ENCODE results near the gene CRISPLD2. TPM values are rescaled to one million over a fixed set of nuclear protein-coding genes. Genes with fewer than 3 reads are reported as not detected.

The CRISPLD2 gene
- total RNA-seq, 1 donor = 0.99 TPM

GRCh38 chr16:84907575-84907974 is 87.8 kb downstream of the CRISPLD2 start:
- TF ChIP-seq CTCF (IDR thresholded peaks at IDR 0.05; ENCODE audit: insufficient read depth, low read length) = peak; percentile 6
- H3K4me3 ChIP-seq (ENCODE audit: low read depth, low read length) = no peak overlapping the region
- no peak for DNase-seq (ENCODE audit: low read depth)

GRCh38 chr16:84909476-84910085 is 89.8 kb downstream of the CRISPLD2 start:
- no peak for DNase-seq (ENCODE audit: low read depth)
- TF ChIP-seq CTCF (IDR thresholded peaks at IDR 0.05; ENCODE audit: insufficient read depth, low read length) = no peak
- no peak overlapping the region for H3K4me3 ChIP-seq (ENCODE audit: low read depth, low read length)

GRCh38 chr16:84911486-84912216 is 91.9 kb downstream of the CRISPLD2 start:
- no peak overlapping the region for H3K4me3 ChIP-seq (ENCODE audit: low read depth, low read length)
- TF ChIP-seq CTCF (IDR thresholded peaks at IDR 0.05; ENCODE audit: insufficient read depth, low read length) = no peak
- no peak for DNase-seq (ENCODE audit: low read depth)

- TF ChIP-seq CTCF (IDR thresholded peaks at IDR 0.05; ENCODE audit: insufficient read depth, low read length) = no peak
- H3K4me3 ChIP-seq (ENCODE audit: low read depth, low read length) = no peak overlapping the region
- DNase-seq (ENCODE audit: low read depth) = no peak
Observed at GRCh38 chr16:84913315-84913714, 93.5 kb downstream of the CRISPLD2 start.

GRCh38 chr16:84914273-84914672 is 94.5 kb downstream of the CRISPLD2 start:
- TF ChIP-seq CTCF (IDR thresholded peaks at IDR 0.05; ENCODE audit: insufficient read depth, low read length) = no peak
- no peak for DNase-seq (ENCODE audit: low read depth)
- H3K4me3 ChIP-seq (ENCODE audit: low read depth, low read length) = no peak overlapping the region

GRCh38 chr16:84916178-84916577 is 96.4 kb downstream of the CRISPLD2 start:
- TF ChIP-seq CTCF (IDR thresholded peaks at IDR 0.05; ENCODE audit: insufficient read depth, low read length) = no peak
- no peak for DNase-seq (ENCODE audit: low read depth)

More at GRCh38 chr16:84916178-84916577, 96.4 kb downstream of the CRISPLD2 start:
- no peak overlapping the region for H3K4me3 ChIP-seq (ENCODE audit: low read depth, low read length)
